Gastroesophageal sphincter (tissue), 4 donors: Measurements from ENCODE around the gene ZNF529. TPM values are rescaled to one million over a fixed set of nuclear protein-coding genes. Genes with fewer than 3 reads are reported as not detected.

Experiments used
- ATAC-seq: fragments of 150-250 bp; one replicate; pipeline ENCODE4 v1.9.1; 2016; ENCODE audit warnings: mild to moderate bottlenecking, moderate library complexity
- H3K27ac ChIP-seq, 4 donors: fragments of 200-600 bp; sonication (generic) in 3 of 4; 1 replicate in 3 of 4; 2 replicates in 1 of 4; pipeline ENCODE4 v1.5.1; 2016 to 2019
- H3K27me3 ChIP-seq: fragments of 200-600 bp; sonication (generic); one replicate; pipeline ENCODE4 v1.5.1; 2019
- H3K36me3 ChIP-seq, 2 donors: fragments of 200-600 bp; sonication (generic); one replicate each; pipeline ENCODE4 v1.5.1; 2019; ENCODE audit warnings: control low read depth in 1 of 2
- H3K4me1 ChIP-seq, 3 donors: fragments of 200-600 bp; sonication (generic); 1 replicate in 2 of 3; 2 replicates in 1 of 3; pipeline ENCODE4 v1.5.1; 2016 to 2019; ENCODE audit warnings: control low read depth in 2 of 3
- H3K4me3 ChIP-seq, 2 donors: fragments of 200-600 bp; sonication (generic); one replicate each; pipeline ENCODE4 v1.5.1; 2019; ENCODE audit warnings: mild to moderate bottlenecking in 1 of 2, moderate library complexity in 1 of 2
- H3K9me3 ChIP-seq, 3 donors: fragments of 200-600 bp; sonication (generic); one replicate each; pipeline ENCODE4 v1.5.1; 2017 to 2019; ENCODE audit warnings: control low read depth in 2 of 3
- CTCF ChIP-seq, 4 experiments: fragments of 200-600 bp in 2 of 4; fragments of 450-650 bp in 2 of 4; sonication (generic) in 1 of 4; IDR thresholded peaks; one replicate each; pipeline ENCODE4 v1.5.1; 2017 to 2019; ENCODE audit warnings: antibody characterized with exemption in 4 of 4, mild to moderate bottlenecking in 2 of 4, moderate library complexity in 2 of 4
- EP300 ChIP-seq: sonication (generic); formaldehyde crosslinking; IDR thresholded peaks from one replicate; pipeline ENCODE4 v1.6.1; 2017; ENCODE audit warnings: antibody characterized with exemption, mild to moderate bottlenecking
- POLR2A ChIP-seq, 2 donors: fragments of 450-650 bp; IDR thresholded peaks; one replicate each; pipeline ENCODE4 v1.6.1; 2017; ENCODE audit warnings: antibody characterized with exemption in 2 of 2, mild to moderate bottlenecking in 2 of 2, moderate library complexity in 1 of 2
- POLR2AphosphoS5 ChIP-seq: sonication (generic); formaldehyde crosslinking; IDR thresholded peaks from one replicate; pipeline ENCODE4 v1.6.1; 2017; ENCODE audit warnings: antibody characterized with exemption
- WGBS, 2 donors: methylation state at CpG; one replicate each; pipeline ENCODE4 v1.1.5; 2018; ENCODE audit warnings: low coverage in 1 of 2; 5-methylcytosine and 5-hydroxymethylcytosine counted together
- total RNA-seq, 4 donors: library from RNA; depleted of rRNA; stranded (reverse); fragments of >200 nt; gene quantifications; one replicate each; pipeline ENCODE4 v1.1.0, GENCODE V29; 2016

Gene ZNF529
- total RNA-seq, 4 donors from 2014 or later = 13.2 to 25.2 (median 16.2) TPM

GRCh38 chr19:36579255-36579654 lies 6.2 kb upstream of the ZNF529 start:
- ATAC-seq = no peak
- Histone ChIP-seq H3K4me3 (no peak overlapping the region), H3K27me3 (no peaks in the 10 kb centered on the region), H3K9me3 (peaks cover 0 to 54% (median 0%) of the 10 kb centered on the region in 3 donors), H3K27ac (no peak overlapping the region), H3K4me1 (peaks cover 0 to 6% (median 2%) of the 10 kb centered on the region in 3 donors), H3K36me3 (peaks cover 11 to 84% of the 10 kb centered on the region in 2 donors)
- TF ChIP-seq POLR2A (IDR thresholded peaks at IDR 0.05) = no peak
- TF ChIP-seq CTCF (IDR thresholded peaks at IDR 0.05) = no peak
- no peak for TF ChIP-seq POLR2AphosphoS5
- TF ChIP-seq EP300 = no peak

DNA sequence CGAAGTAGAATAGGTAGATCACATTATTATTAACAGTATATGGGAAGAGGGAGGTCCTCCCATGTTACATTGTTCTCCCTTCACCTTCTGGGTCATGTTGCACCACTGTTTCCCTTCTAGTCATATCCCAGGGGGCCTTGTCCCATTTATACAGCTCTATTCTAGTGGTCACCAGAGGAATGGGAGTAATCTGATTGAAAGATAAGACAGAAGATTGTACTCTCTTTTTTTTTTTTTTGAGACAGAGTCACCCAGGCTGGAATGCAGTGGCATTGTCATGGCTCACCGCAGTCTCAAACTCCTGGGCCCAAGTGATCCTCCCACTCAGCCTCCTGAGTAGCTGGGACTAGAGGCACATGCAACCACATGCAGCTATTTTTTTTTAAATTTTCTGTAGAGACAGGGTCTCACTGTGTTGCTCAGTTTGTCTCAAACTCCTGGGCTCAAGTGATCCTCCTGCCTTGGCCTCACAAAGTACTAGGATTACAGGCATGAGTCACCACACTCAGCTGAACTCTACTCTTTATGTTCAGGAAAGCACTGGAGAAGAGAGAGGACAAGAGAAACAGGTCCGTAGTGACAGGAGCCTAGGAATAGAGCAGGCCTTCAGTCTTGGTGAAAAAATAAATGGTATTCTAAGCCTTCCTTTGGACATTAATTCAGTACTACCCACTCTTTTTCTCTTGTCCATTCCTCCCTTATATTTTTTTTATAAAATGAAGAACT lies 4.3 kb upstream of the ZNF529 start:
- Histone ChIP-seq H3K4me3 (no peak overlapping the region), H3K36me3 (peaks cover 11 to 68% of the 10 kb centered on the region in 2 donors), H3K9me3 (peaks cover 0 to 38% (median 0%) of the 10 kb centered on the region in 3 donors), H3K4me1 (peaks cover under 1 to 14% (median 4%) of the 10 kb centered on the region in 3 donors), H3K27ac (no peak overlapping the region), H3K27me3 (no peaks in the 10 kb centered on the region)
- TF ChIP-seq CTCF (IDR thresholded peaks at IDR 0.05) (no peak), POLR2A (IDR thresholded peaks at IDR 0.05) (no peak), POLR2AphosphoS5 (no peak), EP300 (no peak)
- 87 to 100% methylated on average over 1 to 3 of the region's 3 CpGs for WGBS, 2 donors
- ATAC-seq = no peak

DNA sequence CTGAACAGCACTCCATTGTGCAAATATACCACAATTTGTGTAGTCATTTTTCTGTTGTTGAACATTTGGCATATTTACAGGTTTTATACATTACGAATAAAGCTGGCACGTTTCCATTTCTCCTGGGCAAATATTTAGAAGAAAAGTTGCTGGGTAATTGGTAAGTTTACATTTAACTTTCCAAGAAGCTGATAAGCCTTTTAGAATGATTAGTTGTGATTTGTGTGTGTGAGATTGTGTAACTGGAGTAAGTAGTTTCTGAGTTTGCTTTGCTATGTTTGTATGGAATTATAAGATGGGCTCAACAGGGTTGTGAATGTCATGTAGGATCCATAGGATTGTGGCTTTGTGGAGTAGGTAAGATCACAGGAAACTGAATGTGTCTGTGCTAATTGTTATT lies 1.6 kb upstream of the ZNF529 start:
- Histone ChIP-seq H3K36me3 (peaks cover 9 to 62% of the 10 kb centered on the region in 2 donors), H3K27ac (no peak overlapping the region), H3K9me3 (peaks cover 0 to 15% (median 0%) of the 10 kb centered on the region in 3 donors), H3K4me3 (peak overlapping the region in 1 of 2 donors; percentile 81), H3K27me3 (no peaks in the 10 kb centered on the region), H3K4me1 (peaks cover 4 to 24% (median 6%) of the 10 kb centered on the region in 3 donors)
- ATAC-seq = no peak
- 38 to 39% methylated on average over 2 of the region's 2 CpGs for WGBS, 2 donors
- no peak for TF ChIP-seq POLR2A (IDR thresholded peaks at IDR 0.05)
- no peak for TF ChIP-seq CTCF (IDR thresholded peaks at IDR 0.05)
- no peak for TF ChIP-seq EP300
- no peak for TF ChIP-seq POLR2AphosphoS5

- Histone ChIP-seq H3K4me1 (peaks cover 4 to 24% (median 6%) of the 10 kb centered on the region in 3 donors), H3K9me3 (peaks cover 0 to 14% (median 0%) of the 10 kb centered on the region in 3 donors), H3K36me3 (peaks cover 4 to 62% of the 10 kb centered on the region in 2 donors), H3K27ac (peak overlapping the region; percentile 48 to 91 (median 89)), H3K4me3 (peak overlapping the region; percentile 81 to 82), H3K27me3 (no peaks in the 10 kb centered on the region)
- ATAC-seq = no peak
- no peak for TF ChIP-seq CTCF (IDR thresholded peaks at IDR 0.05)
- TF ChIP-seq EP300 = no peak
- TF ChIP-seq POLR2A (IDR thresholded peaks at IDR 0.05) = no peak
- no peak for TF ChIP-seq POLR2AphosphoS5
- 14 to 24% methylated on average over 11 to 18 of the region's 18 CpGs for WGBS, 2 donors
Observed at GRCh38 chr19:36573895-36574720, 1.0 kb upstream of the ZNF529 start.
